Measurements from ENCODE around the gene GCG. TPM values are rescaled to one million over a fixed set of nuclear protein-coding genes. Genes with fewer than 3 reads are reported as not detected.

The GCG gene
- total RNA-seq, 1 donor = not detected

- DNase-seq (ENCODE audit: low read depth) = no peak
- no peak overlapping the region for H3K4me3 ChIP-seq (ENCODE audit: low read depth, low read length)
- TF ChIP-seq CTCF (IDR thresholded peaks at IDR 0.05; ENCODE audit: insufficient read depth, low read length) = no peak
Observed at GRCh38 chr2:162156149-162156548, 4.1 kb upstream of the GCG start.

GRCh38 chr2:162155093-162155492 is 3.0 kb upstream of the GCG start:
- no peak for TF ChIP-seq CTCF (IDR thresholded peaks at IDR 0.05; ENCODE audit: insufficient read depth, low read length)
- H3K4me3 ChIP-seq (ENCODE audit: low read depth, low read length) = no peak overlapping the region
- no peak for DNase-seq (ENCODE audit: low read depth)

- peak; percentile 46 for TF ChIP-seq CTCF (IDR thresholded peaks at IDR 0.05; ENCODE audit: insufficient read depth, low read length)
- peak; percentile 39 for DNase-seq (ENCODE audit: low read depth)
- no peak overlapping the region for H3K4me3 ChIP-seq (ENCODE audit: low read depth, low read length)
Observed at GRCh38 chr2:162153608-162154224, 1.7 kb upstream of the GCG start.

GRCh38 chr2:162149940-162150339 is 2.1 kb downstream of the GCG start:
- H3K4me3 ChIP-seq (ENCODE audit: low read depth, low read length) = no peak overlapping the region
- no peak for DNase-seq (ENCODE audit: low read depth)
- TF ChIP-seq CTCF (IDR thresholded peaks at IDR 0.05; ENCODE audit: insufficient read depth, low read length) = no peak

GRCh38 chr2:162149466-162149865 is 2.6 kb downstream of the GCG start:
- no peak for TF ChIP-seq CTCF (IDR thresholded peaks at IDR 0.05; ENCODE audit: insufficient read depth, low read length)
- DNase-seq (ENCODE audit: low read depth) = no peak

GRCh38 chr2:162148956-162149355 is 3.1 kb downstream of the GCG start:
- no peak overlapping the region for H3K4me3 ChIP-seq (ENCODE audit: low read depth, low read length)
- no peak for TF ChIP-seq CTCF (IDR thresholded peaks at IDR 0.05; ENCODE audit: insufficient read depth, low read length)
- DNase-seq (ENCODE audit: low read depth) = no peak

More at GRCh38 chr2:162149466-162149865, 2.6 kb downstream of the GCG start:
- no peak overlapping the region for H3K4me3 ChIP-seq (ENCODE audit: low read depth, low read length)

GRCh38 chr2:162143969-162144368 is 8.1 kb downstream of the GCG start:
- no peak for DNase-seq (ENCODE audit: low read depth)
- TF ChIP-seq CTCF (IDR thresholded peaks at IDR 0.05; ENCODE audit: insufficient read depth, low read length) = no peak
- H3K4me3 ChIP-seq (ENCODE audit: low read depth, low read length) = no peak overlapping the region

All from fibroblast of the aortic adventitia (primary cell).